ENCODE data around the gene NOLC1. TPM values are rescaled to one million over a fixed set of nuclear protein-coding genes. Genes with fewer than 3 reads are reported as not detected.
A peak's percentile ranks its signal among the peaks of the same experiment; 100 is the strongest.

NOLC1 gene
- total RNA-seq, 4 donors from 2014 or later: 19.0 to 149 (median 34.2) TPM

DNA sequence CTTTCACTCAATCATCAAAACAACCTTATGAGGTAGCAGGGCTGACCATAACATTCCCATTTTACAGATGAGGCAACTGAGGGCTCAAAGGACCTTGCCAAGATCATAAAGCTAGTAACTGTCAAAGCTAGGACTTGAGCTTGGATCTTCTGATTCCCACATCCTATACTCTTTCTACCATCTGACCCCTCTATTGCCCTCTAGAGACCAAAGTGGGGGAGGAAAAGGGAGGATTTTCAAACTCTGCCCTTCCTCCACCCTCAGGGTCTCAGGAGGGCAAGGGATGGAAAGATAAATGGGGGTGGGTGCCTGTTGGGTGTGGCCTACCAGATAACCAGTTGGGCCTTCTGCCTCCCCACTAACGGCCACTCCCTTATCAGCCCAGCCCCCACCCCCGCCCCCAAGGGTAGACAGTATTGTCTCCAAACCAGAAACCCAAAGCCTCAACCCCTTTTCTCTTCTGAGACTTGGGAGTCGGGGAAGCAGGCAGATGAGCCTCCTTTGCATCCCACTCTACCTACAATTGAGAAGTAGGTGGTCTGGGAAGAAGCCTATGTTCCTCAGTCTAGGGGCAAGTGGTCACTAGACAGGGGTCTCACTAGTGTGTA, 39.9 kb upstream of the NOLC1 start:
- Histone ChIP-seq H3K4me1 (peaks cover 0 to 51% (median 26%) of the 10 kb centered on the region in 4 donors), H3K36me3 (peaks cover 0 to 45% (median 0%) of the 10 kb centered on the region in 3 donors), H3K4me3 (no peak overlapping the region), H3K27me3 (no peaks in the 10 kb centered on the region), H3K9me3 (no peaks in the 10 kb centered on the region), H3K27ac (no peak overlapping the region)
- TF ChIP-seq, protein P1, sequence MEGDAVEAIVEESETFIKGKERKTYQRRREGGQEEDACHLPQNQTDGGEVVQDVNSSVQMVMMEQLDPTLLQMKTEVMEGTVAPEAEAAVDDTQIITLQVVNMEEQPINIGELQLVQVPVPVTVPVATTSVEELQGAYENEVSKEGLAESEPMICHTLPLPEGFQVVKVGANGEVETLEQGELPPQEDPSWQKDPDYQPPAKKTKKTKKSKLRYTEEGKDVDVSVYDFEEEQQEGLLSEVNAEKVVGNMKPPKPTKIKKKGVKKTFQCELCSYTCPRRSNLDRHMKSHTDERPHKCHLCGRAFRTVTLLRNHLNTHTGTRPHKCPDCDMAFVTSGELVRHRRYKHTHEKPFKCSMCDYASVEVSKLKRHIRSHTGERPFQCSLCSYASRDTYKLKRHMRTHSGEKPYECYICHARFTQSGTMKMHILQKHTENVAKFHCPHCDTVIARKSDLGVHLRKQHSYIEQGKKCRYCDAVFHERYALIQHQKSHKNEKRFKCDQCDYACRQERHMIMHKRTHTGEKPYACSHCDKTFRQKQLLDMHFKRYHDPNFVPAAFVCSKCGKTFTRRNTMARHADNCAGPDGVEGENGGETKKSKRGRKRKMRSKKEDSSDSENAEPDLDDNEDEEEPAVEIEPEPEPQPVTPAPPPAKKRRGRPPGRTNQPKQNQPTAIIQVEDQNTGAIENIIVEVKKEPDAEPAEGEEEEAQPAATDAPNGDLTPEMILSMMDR (IDR thresholded peaks at IDR 0.05): no peak
- DNase-seq: no peak

DNA sequence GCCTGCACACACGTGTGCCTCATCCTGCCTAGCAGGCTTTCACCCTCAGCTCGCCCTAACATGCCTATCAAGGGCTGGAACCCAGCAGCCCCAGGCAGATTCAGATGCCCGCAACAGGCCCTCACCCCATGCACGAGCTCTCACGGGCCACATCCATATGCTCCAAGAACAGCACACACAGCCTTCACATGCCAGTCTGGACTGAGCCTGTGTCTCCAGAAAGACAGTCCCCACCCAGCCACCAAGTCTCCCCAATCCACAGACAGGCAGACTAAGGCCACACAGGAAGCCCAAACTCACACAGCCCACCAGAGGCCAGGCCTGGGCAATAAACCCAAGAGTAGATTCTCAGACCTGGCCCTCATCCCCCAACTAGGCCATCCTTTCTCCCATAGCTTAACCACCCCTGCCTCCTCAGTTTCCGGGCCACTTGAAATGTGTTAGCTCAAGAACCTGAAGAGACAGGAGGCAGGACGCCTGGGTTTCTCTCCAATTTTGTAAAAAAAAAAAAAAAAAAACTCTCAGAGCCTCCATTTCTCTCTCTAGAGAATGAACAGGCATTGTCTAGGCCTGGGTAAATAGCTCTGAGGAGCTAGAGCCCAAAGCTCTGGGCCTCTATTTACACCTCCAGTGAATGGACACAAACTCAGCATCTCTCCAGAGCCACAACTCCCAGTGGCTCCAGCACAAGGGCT, 38.8 kb upstream of the NOLC1 start:
- no peak for DNase-seq
- peak overlapping the region; percentile 54 to 87 (median 76) for H3K4me3 ChIP-seq

DNA sequence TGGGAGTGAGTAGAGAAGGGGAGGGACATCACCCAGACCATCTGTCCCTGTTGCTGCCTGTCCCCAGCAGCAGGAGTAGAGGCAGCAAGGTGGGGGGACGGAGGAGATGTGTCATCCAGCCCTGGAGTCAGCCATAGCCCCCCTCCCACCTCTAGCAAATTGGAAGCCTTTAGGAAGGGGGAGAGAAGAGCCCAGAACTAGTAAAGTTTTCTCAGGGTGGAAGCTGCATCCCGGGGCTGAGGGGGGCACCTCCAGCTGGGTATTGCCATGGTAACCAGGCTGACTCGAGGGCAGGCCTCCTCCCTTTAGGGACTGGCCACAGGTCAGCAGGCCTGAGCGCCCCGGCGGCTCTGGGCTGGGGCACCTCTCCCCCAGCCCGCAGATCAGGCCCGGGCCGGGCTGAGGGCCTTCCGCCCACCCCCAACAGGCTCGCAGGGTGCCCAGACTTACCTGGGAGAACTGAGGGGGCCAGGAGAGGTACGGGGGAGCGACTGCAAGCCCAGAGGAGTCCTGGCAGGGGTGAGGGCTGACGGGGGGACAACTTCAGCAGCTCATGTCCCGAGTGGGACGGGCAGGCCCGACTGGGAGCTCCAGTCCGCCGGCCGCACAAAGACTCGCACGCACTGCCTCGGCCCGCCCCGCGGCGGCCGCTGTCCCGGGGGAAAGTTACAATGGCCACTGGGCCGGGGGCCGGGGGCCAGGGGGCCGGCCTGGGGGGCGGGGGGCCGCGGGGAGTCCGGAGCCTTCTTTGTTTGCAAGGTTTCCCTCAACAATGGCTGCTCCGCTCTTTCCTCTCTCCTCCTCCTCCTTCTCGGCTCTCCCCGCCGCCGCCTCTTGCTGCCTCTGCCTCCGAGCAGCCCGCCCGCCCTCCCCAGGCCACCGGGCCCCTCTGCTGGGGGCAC, 38.0 kb upstream of the NOLC1 start:
- H3K4me1 ChIP-seq: peaks cover 0 to 70% (median 40%) of the 10 kb centered on the region in 4 donors
- TF ChIP-seq POLR2A (IDR thresholded peaks at IDR 0.05): no peak
- no peaks in the 10 kb centered on the region for H3K27me3 ChIP-seq
- H3K9me3 ChIP-seq: no peaks in the 10 kb centered on the region
- H3K4me3 ChIP-seq: peak overlapping the region; percentile 54 to 87 (median 76)
- peak in 2 of 3 donors; percentile 50 to 65 for DNase-seq
- peaks cover 0 to 26% (median 0%) of the 10 kb centered on the region in 3 donors for H3K36me3 ChIP-seq
- peak overlapping the region; percentile 79 to 98 (median 88) for H3K27ac ChIP-seq

More for the DNA sequence above, 38.8 kb upstream of the NOLC1 start:
- Histone ChIP-seq H3K9me3 (no peaks in the 10 kb centered on the region), H3K4me1 (peaks cover 0 to 62% (median 35%) of the 10 kb centered on the region in 4 donors), H3K27me3 (no peaks in the 10 kb centered on the region), H3K27ac (peak overlapping the region in 2 of 4 donors; percentile 79 to 97), H3K36me3 (peaks cover 0 to 34% (median 0%) of the 10 kb centered on the region in 3 donors)
- TF ChIP-seq, protein P1 (IDR thresholded peaks at IDR 0.05): no peak
- TF ChIP-seq POLR2A (IDR thresholded peaks at IDR 0.05): no peak

DNA sequence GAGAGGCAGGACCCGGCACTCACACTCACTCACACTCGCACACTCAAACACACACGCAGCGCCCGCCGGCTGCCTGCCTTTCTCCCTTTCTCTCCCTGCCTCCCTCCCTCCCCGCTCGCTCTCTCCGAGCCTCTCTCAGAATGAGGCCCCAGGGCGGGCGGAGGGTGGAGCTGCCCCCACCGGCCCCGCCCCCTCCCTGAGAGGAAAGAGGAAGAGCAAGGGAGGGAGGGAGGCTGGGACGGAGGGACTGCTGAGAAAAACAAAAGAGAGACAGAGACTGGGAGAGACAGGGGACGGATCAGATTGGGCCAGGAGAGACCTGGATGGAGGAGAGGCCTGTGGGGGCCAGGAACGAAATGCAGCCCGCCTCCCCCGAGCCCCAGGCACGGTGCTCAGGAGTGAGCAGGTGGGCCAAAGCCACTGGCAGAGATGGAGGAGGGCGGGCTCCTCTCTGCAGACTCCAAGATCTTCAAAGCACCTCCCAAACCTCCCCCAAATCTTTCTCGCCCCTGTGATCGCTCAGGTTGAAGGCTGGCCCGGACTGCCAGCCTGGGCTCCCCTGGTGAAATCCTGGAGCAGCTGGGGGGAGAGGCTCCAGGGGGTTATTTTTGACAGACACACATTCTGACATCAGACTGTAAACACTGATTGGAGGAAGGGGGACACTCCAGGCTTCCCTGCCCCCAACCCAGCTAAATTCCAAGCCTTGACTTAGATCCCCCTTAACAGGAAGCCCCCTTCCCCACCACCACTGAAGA, 37.1 kb upstream of the NOLC1 start:
- Histone ChIP-seq H3K4me3 (peak overlapping the region; percentile 54 to 87 (median 76)), H3K27ac (peak overlapping the region; percentile 79 to 98 (median 88)), H3K27me3 (no peaks in the 10 kb centered on the region), H3K9me3 (no peaks in the 10 kb centered on the region), H3K36me3 (peaks cover 0 to 18% (median 0%) of the 10 kb centered on the region in 3 donors), H3K4me1 (peaks cover 0 to 73% (median 40%) of the 10 kb centered on the region in 4 donors)
- TF ChIP-seq POLR2A (IDR thresholded peaks at IDR 0.05): peak; percentile 35 to 57
- TF ChIP-seq, protein P1 (IDR thresholded peaks at IDR 0.05): no peak
- DNase-seq: peak; percentile 92 to 96 (median 96)

DNA sequence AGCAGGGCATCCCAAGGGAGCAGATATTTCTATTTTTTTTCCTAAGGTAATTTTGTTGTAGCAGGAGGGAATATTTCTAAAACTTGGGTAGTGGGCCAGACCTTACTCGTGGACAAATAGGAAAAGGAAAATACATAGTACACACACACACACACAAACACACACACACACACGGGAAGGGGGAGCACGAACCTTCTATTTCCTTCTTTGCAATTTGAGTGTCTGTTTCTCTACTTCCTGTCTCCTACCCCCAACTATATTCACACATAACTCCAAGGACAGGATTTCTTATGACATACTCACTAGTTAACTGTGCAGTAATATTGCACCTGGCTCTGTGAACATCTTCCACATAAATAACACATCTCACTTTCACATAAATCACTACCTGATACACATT, 36.4 kb upstream of the NOLC1 start:
- H3K4me1 ChIP-seq: peaks cover 0 to 73% (median 40%) of the 10 kb centered on the region in 4 donors

More for the DNA sequence above, 36.4 kb upstream of the NOLC1 start:
- Histone ChIP-seq H3K27ac (peak overlapping the region; percentile 79 to 98 (median 88)), H3K9me3 (no peaks in the 10 kb centered on the region), H3K4me3 (peak overlapping the region in 3 of 4 donors; percentile 75 to 87 (median 78)), H3K36me3 (peaks cover 0 to 11% (median 0%) of the 10 kb centered on the region in 3 donors), H3K27me3 (no peaks in the 10 kb centered on the region)
- TF ChIP-seq, protein P1 (IDR thresholded peaks at IDR 0.05): no peak
- no peak for TF ChIP-seq POLR2A (IDR thresholded peaks at IDR 0.05)
- DNase-seq: no peak

All from Peyer's patch (tissue), 4 donors.